HG03095 (cell line): ENCODE results near the gene TACR1.
"Not testable (repeated sequence)": the region's sequence is repeated elsewhere in the genome, so short reads cannot be mapped to it uniquely, and the experiment has no call there.

Experiments used
- ATAC-seq: cut with Tn5 transposase; IDR thresholded peaks from one replicate; pipeline ENCODE4 v1.9.1; 2021; ENCODE audit warnings: moderate library complexity; ENCODE audit not compliant: unreplicated experiment

Gene TACR1

GRCh38 chr2:75199428-75200011 is at the start of gene TACR1:
Gene TACR1 (minus strand): TSS chr2:75199520. CDS start chr2:75198934, 586 bp downstream.
- ATAC-seq = peak; percentile 81

GRCh38 chr2:75248581-75248980 is 49.3 kb upstream of the TACR1 start:
- ATAC-seq = not testable (repeated sequence)

GRCh38 chr2:75246441-75247167 is 47.3 kb upstream of the TACR1 start:
- no peak for ATAC-seq

- ATAC-seq = no peak
Measured at GRCh38 chr2:75243219-75243618, 43.9 kb upstream of the TACR1 start.

GRCh38 chr2:75241696-75242095 is 42.4 kb upstream of the TACR1 start:
- ATAC-seq = no peak

GRCh38 chr2:75238670-75239330 is 39.5 kb upstream of the TACR1 start:
- ATAC-seq = no peak

- no peak for ATAC-seq
Measured at GRCh38 chr2:75237296-75237695, 38.0 kb upstream of the TACR1 start.

GRCh38 chr2:75233965-75234364 is 34.6 kb upstream of the TACR1 start:
- no peak for ATAC-seq

- ATAC-seq = no peak
Measured at GRCh38 chr2:75226617-75227016, 27.3 kb upstream of the TACR1 start.

- no peak for ATAC-seq
Measured at GRCh38 chr2:75226099-75226498, 26.8 kb upstream of the TACR1 start.

GRCh38 chr2:75224636-75225094 is 25.3 kb upstream of the TACR1 start:
- ATAC-seq = no peak

GRCh38 chr2:75222527-75222926 is 23.2 kb upstream of the TACR1 start:
- ATAC-seq = no peak

GRCh38 chr2:75221862-75222261 is 22.5 kb upstream of the TACR1 start:
- no peak for ATAC-seq

- ATAC-seq = not testable (repeated sequence)
Measured at GRCh38 chr2:75219213-75219612, 19.9 kb upstream of the TACR1 start.

- ATAC-seq = no peak
Measured at GRCh38 chr2:75211266-75211770, 12.0 kb upstream of the TACR1 start.

GRCh38 chr2:75210409-75210808 is 11.1 kb upstream of the TACR1 start:
- no peak for ATAC-seq

GRCh38 chr2:75208738-75209137 is 9.4 kb upstream of the TACR1 start:
- ATAC-seq = no peak

- ATAC-seq = no peak
Measured at GRCh38 chr2:75204833-75205232, 5.5 kb upstream of the TACR1 start.

- no peak for ATAC-seq
Measured at GRCh38 chr2:75202359-75202758, 3.0 kb upstream of the TACR1 start.

- ATAC-seq = no peak
Measured at GRCh38 chr2:75200140-75201096, 1.1 kb upstream of the TACR1 start.
